ENCODE results near the gene TAAR1. TPM values are rescaled to one million over a fixed set of nuclear protein-coding genes. Genes with fewer than 3 reads are reported as not detected.
"Not testable (repeated sequence)": the region's sequence is repeated elsewhere in the genome, so short reads cannot be mapped to it uniquely, and the experiment has no call there.

The TAAR1 gene
- total RNA-seq, 1 experiment from 2014 or later = not detected

GRCh38 chr6:132607544-132608233 lies 51.3 kb downstream of the TAAR1 start:
- no TSS peak for BruUV-seq (replicated peaks)
- TF ChIP-seq CTCF (IDR thresholded peaks at IDR 0.05; ENCODE audit: unreplicated experiment) = no peak
- intact Hi-C loops (cut with micrococcal nuclease; ENCODE audit: unreplicated experiment) = no loop called here
- H3K27me3 Mint-ChIP-seq (ENCODE audit: unreplicated experiment) = no peaks in the 10 kb centered on the region
- peak overlapping the region; percentile 24 for H3K4me3 Mint-ChIP-seq (ENCODE audit: low read depth, unreplicated experiment)
- H3K27ac Mint-ChIP-seq (ENCODE audit: unreplicated experiment) = peak overlapping the region; percentile 88
- DNase-seq = peak; percentile 29
- CTCF ChIA-PET = interaction anchor here (0.5 to 1.6 kb wide), 4 partner anchors 9 to 1138 kb away, joined by 3 to 4 read pairs (median 3); no protein-coding TSS in a partner anchor
- peaks cover 77% of the 10 kb centered on the region for H3K4me1 Mint-ChIP-seq (ENCODE audit: low read depth, unreplicated experiment)
- peaks cover 43% of the 10 kb centered on the region for H3K36me3 Mint-ChIP-seq (ENCODE audit: insufficient read depth, unreplicated experiment)
- H3K9me3 Mint-ChIP-seq (ENCODE audit: low read depth, unreplicated experiment) = peaks cover 4% of the 10 kb centered on the region

GRCh38 chr6:132604635-132605152 lies 54.3 kb downstream of the TAAR1 start:
- intact Hi-C loops (cut with micrococcal nuclease; ENCODE audit: unreplicated experiment) = no loop called here
- H3K27ac Mint-ChIP-seq (ENCODE audit: unreplicated experiment) = peak overlapping the region; percentile 48
- H3K9me3 Mint-ChIP-seq (ENCODE audit: low read depth, unreplicated experiment) = peaks cover under 1% of the 10 kb centered on the region
- CTCF ChIA-PET = no interaction called here
- H3K4me1 Mint-ChIP-seq (ENCODE audit: low read depth, unreplicated experiment) = peaks cover 52% of the 10 kb centered on the region
- H3K4me3 Mint-ChIP-seq (ENCODE audit: low read depth, unreplicated experiment) = no peak overlapping the region
- BruUV-seq (replicated peaks) = no TSS peak
- H3K36me3 Mint-ChIP-seq (ENCODE audit: insufficient read depth, unreplicated experiment) = peaks cover 25% of the 10 kb centered on the region
- no peaks in the 10 kb centered on the region for H3K27me3 Mint-ChIP-seq (ENCODE audit: unreplicated experiment)
- no peak for TF ChIP-seq CTCF (IDR thresholded peaks at IDR 0.05; ENCODE audit: unreplicated experiment)
- no peak for DNase-seq

- intact Hi-C loops (cut with micrococcal nuclease; ENCODE audit: unreplicated experiment); H3K27me3 Mint-ChIP-seq (ENCODE audit: unreplicated experiment); BruUV-seq (replicated peaks); CTCF ChIA-PET; DNase-seq; H3K9me3 Mint-ChIP-seq (ENCODE audit: low read depth, unreplicated experiment); H3K4me3 Mint-ChIP-seq (ENCODE audit: low read depth, unreplicated experiment); H3K36me3 Mint-ChIP-seq (ENCODE audit: insufficient read depth, unreplicated experiment): not testable (repeated sequence)
- peaks cover 28% of the 10 kb centered on the region for H3K4me1 Mint-ChIP-seq (ENCODE audit: low read depth, unreplicated experiment)
- peak overlapping the region; percentile 51 for H3K27ac Mint-ChIP-seq (ENCODE audit: unreplicated experiment)
Measured at GRCh38 chr6:132600900-132601299, 58.1 kb downstream of the TAAR1 start.

GRCh38 chr6:132598473-132598872 lies 60.5 kb downstream of the TAAR1 start:
- peak; percentile 43 for TF ChIP-seq CTCF (IDR thresholded peaks at IDR 0.05; ENCODE audit: unreplicated experiment)
- peaks cover 8% of the 10 kb centered on the region for H3K4me1 Mint-ChIP-seq (ENCODE audit: low read depth, unreplicated experiment)
- DNase-seq = peak; percentile 30
- H3K36me3 Mint-ChIP-seq (ENCODE audit: insufficient read depth, unreplicated experiment) = no peaks in the 10 kb centered on the region
- H3K4me3 Mint-ChIP-seq (ENCODE audit: low read depth, unreplicated experiment) = no peak overlapping the region
- CTCF ChIA-PET = interaction anchor here (0.6 to 1.1 kb wide), 2 partner anchors 62 to 68 kb away, joined by 3 to 4 read pairs; no protein-coding TSS in a partner anchor
- H3K27ac Mint-ChIP-seq (ENCODE audit: unreplicated experiment) = no peak overlapping the region
- no peaks in the 10 kb centered on the region for H3K9me3 Mint-ChIP-seq (ENCODE audit: low read depth, unreplicated experiment)
- H3K27me3 Mint-ChIP-seq (ENCODE audit: unreplicated experiment) = no peaks in the 10 kb centered on the region
- BruUV-seq (replicated peaks) = no TSS peak
- intact Hi-C loops (cut with micrococcal nuclease; ENCODE audit: unreplicated experiment) = no loop called here

- intact Hi-C loops (cut with micrococcal nuclease; ENCODE audit: unreplicated experiment) = no loop called here
- no TSS peak for BruUV-seq (replicated peaks)
- Mint-ChIP-seq H3K9me3 (ENCODE audit: low read depth, unreplicated experiment) (no peaks in the 10 kb centered on the region), H3K27ac (ENCODE audit: unreplicated experiment) (no peak overlapping the region), H3K36me3 (ENCODE audit: insufficient read depth, unreplicated experiment) (no peaks in the 10 kb centered on the region), H3K27me3 (ENCODE audit: unreplicated experiment) (no peaks in the 10 kb centered on the region), H3K4me3 (ENCODE audit: low read depth, unreplicated experiment) (no peak overlapping the region), H3K4me1 (ENCODE audit: low read depth, unreplicated experiment) (peaks cover 20% of the 10 kb centered on the region)
- DNase-seq = no peak
- CTCF ChIA-PET = no interaction called here
- TF ChIP-seq CTCF (IDR thresholded peaks at IDR 0.05; ENCODE audit: unreplicated experiment) = no peak
Measured at GRCh38 chr6:132596201-132596600, 62.8 kb downstream of the TAAR1 start.
